Measurements from ENCODE around the gene SLC6A9.

GRCh38 chr1:43981636-43982035 lies 49.6 kb downstream of the SLC6A9 start:
- TF ChIP-seq POLR2A (IDR thresholded peaks at IDR 0.05) (no peak), EP300 (IDR thresholded peaks at IDR 0.05) (no peak)
- TF ChIP-seq, protein P1, sequence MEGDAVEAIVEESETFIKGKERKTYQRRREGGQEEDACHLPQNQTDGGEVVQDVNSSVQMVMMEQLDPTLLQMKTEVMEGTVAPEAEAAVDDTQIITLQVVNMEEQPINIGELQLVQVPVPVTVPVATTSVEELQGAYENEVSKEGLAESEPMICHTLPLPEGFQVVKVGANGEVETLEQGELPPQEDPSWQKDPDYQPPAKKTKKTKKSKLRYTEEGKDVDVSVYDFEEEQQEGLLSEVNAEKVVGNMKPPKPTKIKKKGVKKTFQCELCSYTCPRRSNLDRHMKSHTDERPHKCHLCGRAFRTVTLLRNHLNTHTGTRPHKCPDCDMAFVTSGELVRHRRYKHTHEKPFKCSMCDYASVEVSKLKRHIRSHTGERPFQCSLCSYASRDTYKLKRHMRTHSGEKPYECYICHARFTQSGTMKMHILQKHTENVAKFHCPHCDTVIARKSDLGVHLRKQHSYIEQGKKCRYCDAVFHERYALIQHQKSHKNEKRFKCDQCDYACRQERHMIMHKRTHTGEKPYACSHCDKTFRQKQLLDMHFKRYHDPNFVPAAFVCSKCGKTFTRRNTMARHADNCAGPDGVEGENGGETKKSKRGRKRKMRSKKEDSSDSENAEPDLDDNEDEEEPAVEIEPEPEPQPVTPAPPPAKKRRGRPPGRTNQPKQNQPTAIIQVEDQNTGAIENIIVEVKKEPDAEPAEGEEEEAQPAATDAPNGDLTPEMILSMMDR (IDR thresholded peaks at IDR 0.05) = no peak

All from suprapubic skin (tissue), 3 donors.